Osteoblast (primary cell): Measurements from ENCODE around the gene ZFY. TPM values are rescaled to one million over a fixed set of nuclear protein-coding genes. Genes with fewer than 3 reads are reported as not detected.

ENCODE experiments used
- DNase-seq: peaks from one replicate; pipeline ENCODE4 v3.0.0; 2011; ENCODE audit warnings: low spot score, mixed read lengths; ENCODE audit not compliant: insufficient read length; ENCODE audit errors: missing footprints
- H2AFZ ChIP-seq: 2 replicates; pipeline ENCODE4 v1.6.0; 2011; ENCODE audit warnings: mild to moderate bottlenecking, low read length
- H3K27ac ChIP-seq: 2 replicates; pipeline ENCODE4 v1.5.1; 2011; ENCODE audit warnings: mild to moderate bottlenecking, low read depth, low read length, moderate library complexity
- H3K27me3 ChIP-seq: 2 replicates; pipeline ENCODE4 v1.6.0; 2012; ENCODE audit warnings: mild to moderate bottlenecking, control low read depth, inconsistent platforms, low read length, moderate library complexity; ENCODE audit not compliant: insufficient read depth
- H3K36me3 ChIP-seq: 2 replicates; pipeline ENCODE4 v1.5.1; 2011; ENCODE audit warnings: mild to moderate bottlenecking, low read length, control low read depth, moderate library complexity; ENCODE audit not compliant: insufficient read depth
- H3K4me1 ChIP-seq: 2 replicates; pipeline ENCODE4 v1.5.1; 2011; ENCODE audit warnings: mild to moderate bottlenecking, low read length, control low read depth, moderate library complexity; ENCODE audit not compliant: insufficient read depth
- H3K4me2 ChIP-seq: 2 replicates; pipeline ENCODE4 v1.6.0; 2011; ENCODE audit warnings: mild to moderate bottlenecking, low read length; ENCODE audit not compliant: insufficient read depth
- H3K4me3 ChIP-seq: fragments of 200-600 bp; sonication (generic); 3 replicates; pipeline ENCODE4 v1.5.1; 2012; ENCODE audit warnings: mild to moderate bottlenecking, low read length, inconsistent platforms; ENCODE audit not compliant: insufficient read depth
- H3K79me2 ChIP-seq: 2 replicates; pipeline ENCODE4 v1.6.0; 2012; ENCODE audit warnings: mild to moderate bottlenecking, low read length, control low read depth, inconsistent platforms; ENCODE audit not compliant: insufficient read depth
- H3K9me3 ChIP-seq: 2 replicates; pipeline ENCODE4 v1.5.1; 2011; ENCODE audit warnings: low read depth, low read length, control low read depth
- H4K20me1 ChIP-seq: 2 replicates; pipeline ENCODE4 v1.6.0; 2012; ENCODE audit warnings: mild to moderate bottlenecking, low read length, control low read depth; ENCODE audit not compliant: insufficient read depth
- CTCF ChIP-seq: IDR thresholded peaks from 2 replicates; pipeline ENCODE4 v1.5.1; 2011; ENCODE audit warnings: mild to moderate bottlenecking, low read depth, low read length, moderate library complexity; ENCODE audit errors: extremely low read depth
- total RNA-seq: library from RNA; depleted of rRNA; stranded (reverse); fragments of >200 nt; gene quantifications from 2 replicates; pipeline ENCODE4 v1.2.3, GENCODE V29; 2012

The ZFY gene
- total RNA-seq, 1 donor: 21.7 TPM

- no peak overlapping the region for H2AFZ ChIP-seq
Observed at GRCh38 chrY:2934078-2934477, 1.1 kb upstream of the ZFY start.

GRCh38 chrY:2935716-2936435 lies 695 bp downstream of the ZFY start:
- Histone ChIP-seq H3K27ac (no peak overlapping the region), H3K9me3 (no peaks in the 10 kb centered on the region), H3K27me3 (no peaks in the 10 kb centered on the region), H3K4me2 (no peak overlapping the region), H3K36me3 (no peaks in the 10 kb centered on the region), H3K4me1 (no peaks in the 10 kb centered on the region), H3K4me3 (no peak overlapping the region), H2AFZ (no peak overlapping the region), H3K79me2 (no peaks in the 10 kb centered on the region), H4K20me1 (no peaks in the 10 kb centered on the region)
- TF ChIP-seq CTCF: no peak
- no peak for DNase-seq

More at GRCh38 chrY:2934078-2934477, 1.1 kb upstream of the ZFY start:
- no peaks in the 10 kb centered on the region for H3K4me1 ChIP-seq
- no peaks in the 10 kb centered on the region for H3K9me3 ChIP-seq
- H3K79me2 ChIP-seq: no peaks in the 10 kb centered on the region
- no peak overlapping the region for H3K27ac ChIP-seq
- H3K36me3 ChIP-seq: no peaks in the 10 kb centered on the region
- H3K4me3 ChIP-seq: no peak overlapping the region
- DNase-seq: no peak
- no peak for TF ChIP-seq CTCF
- H3K27me3 ChIP-seq: no peaks in the 10 kb centered on the region
- H3K4me2 ChIP-seq: no peak overlapping the region
- no peaks in the 10 kb centered on the region for H4K20me1 ChIP-seq

- Histone ChIP-seq H3K4me1 (no peaks in the 10 kb centered on the region), H3K79me2 (no peaks in the 10 kb centered on the region), H3K27ac (no peak overlapping the region), H3K27me3 (no peaks in the 10 kb centered on the region), H3K9me3 (no peaks in the 10 kb centered on the region), H4K20me1 (no peaks in the 10 kb centered on the region), H3K4me2 (no peak overlapping the region), H3K36me3 (no peaks in the 10 kb centered on the region), H3K4me3 (no peak overlapping the region), H2AFZ (no peak overlapping the region)
- DNase-seq: no peak
- TF ChIP-seq CTCF: no peak
Observed at GRCh38 chrY:2936436-2936750, 1.2 kb downstream of the ZFY start.

- no peak for DNase-seq
- H3K27ac ChIP-seq: no peak overlapping the region
- no peaks in the 10 kb centered on the region for H3K36me3 ChIP-seq
- no peak overlapping the region for H3K4me3 ChIP-seq
- no peaks in the 10 kb centered on the region for H3K79me2 ChIP-seq
- H3K4me2 ChIP-seq: no peak overlapping the region
- TF ChIP-seq CTCF: no peak
- H3K27me3 ChIP-seq: no peaks in the 10 kb centered on the region
- H2AFZ ChIP-seq: no peak overlapping the region
- H4K20me1 ChIP-seq: no peaks in the 10 kb centered on the region
- H3K9me3 ChIP-seq: no peaks in the 10 kb centered on the region
- no peaks in the 10 kb centered on the region for H3K4me1 ChIP-seq
Observed at GRCh38 chrY:2937149-2937548, 2.0 kb downstream of the ZFY start.
